ENCODE measurements around the gene ASIP.
"Not testable (repeated sequence)": the region's sequence is repeated elsewhere in the genome, so short reads cannot be mapped to it uniquely, and the experiment has no call there.

ASIP gene

DNA sequence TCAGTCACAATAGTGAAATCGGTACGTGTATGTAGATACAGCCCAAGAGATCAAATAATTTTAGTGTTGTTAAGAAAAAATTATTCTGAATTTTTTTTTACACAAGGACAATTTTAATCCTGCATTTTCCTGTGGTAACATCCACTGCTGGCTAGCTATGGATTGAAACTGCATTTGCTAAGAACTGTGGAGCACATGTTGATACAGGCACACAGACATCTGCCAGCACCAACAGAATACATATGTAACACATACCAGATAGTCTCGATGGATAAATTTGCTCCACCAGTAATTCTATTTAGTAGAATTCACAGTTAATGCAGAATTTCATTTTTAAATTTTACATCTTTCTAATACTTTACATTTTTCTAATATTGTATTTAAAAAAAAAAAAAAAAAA, 2.2 kb downstream of the ASIP start:
- DNase-seq: no peak

DNA sequence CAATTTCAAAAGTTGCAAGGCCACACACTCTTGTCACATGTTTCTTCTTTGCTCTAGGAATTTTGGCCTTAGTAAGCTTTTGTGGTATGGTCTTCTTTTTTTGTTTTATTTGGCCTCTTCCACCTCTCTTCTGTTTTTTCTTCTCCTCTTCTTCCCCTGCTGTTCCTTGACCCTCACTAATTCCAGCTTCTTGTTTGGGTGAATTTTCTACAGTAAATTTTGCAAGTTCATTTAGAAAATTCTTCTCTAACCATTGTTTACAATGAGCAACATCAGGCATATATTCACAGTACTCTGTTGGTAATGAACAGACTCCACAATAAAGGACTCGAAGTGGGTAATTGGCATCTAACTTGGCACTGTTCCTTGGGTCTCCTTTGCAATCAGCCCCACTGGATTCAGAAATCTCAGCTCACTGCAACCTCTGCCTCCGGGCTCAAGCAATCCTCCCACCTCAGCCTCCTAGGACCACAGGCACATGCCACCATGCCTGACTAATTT, 5.0 kb downstream of the ASIP start:
- DNase-seq: no peak

GRCh38 chr20:34249291-34249690, 8.1 kb downstream of the ASIP start:
- no peak for DNase-seq

GRCh38 chr20:34250005-34250404, 8.8 kb downstream of the ASIP start:
- DNase-seq: no peak

- no peak for DNase-seq
Observed at GRCh38 chr20:34251619-34252018, 10.4 kb downstream of the ASIP start.

- not testable (repeated sequence) for DNase-seq
Observed at GRCh38 chr20:34252431-34253086, 11.3 kb downstream of the ASIP start.

DNA sequence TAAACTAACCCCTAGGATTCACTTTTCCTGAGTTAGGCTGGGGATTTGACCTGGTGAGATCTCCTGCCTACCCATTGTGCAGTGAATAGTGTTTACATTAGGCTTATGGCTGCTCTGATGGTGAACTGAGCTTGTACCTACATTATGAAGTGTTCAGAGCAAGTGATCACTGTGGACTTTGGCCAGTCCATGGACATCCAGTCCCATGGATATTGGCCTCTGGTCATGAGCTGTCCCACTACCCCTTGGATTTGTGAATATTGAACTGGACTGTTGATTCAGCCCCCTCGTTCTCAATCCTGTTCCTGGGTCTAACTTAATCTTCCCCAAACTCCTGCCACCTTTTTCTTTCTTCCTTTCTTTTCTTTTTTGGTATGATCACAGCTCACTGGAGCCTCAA, 13.8 kb downstream of the ASIP start:
- DNase-seq: no peak

DNA sequence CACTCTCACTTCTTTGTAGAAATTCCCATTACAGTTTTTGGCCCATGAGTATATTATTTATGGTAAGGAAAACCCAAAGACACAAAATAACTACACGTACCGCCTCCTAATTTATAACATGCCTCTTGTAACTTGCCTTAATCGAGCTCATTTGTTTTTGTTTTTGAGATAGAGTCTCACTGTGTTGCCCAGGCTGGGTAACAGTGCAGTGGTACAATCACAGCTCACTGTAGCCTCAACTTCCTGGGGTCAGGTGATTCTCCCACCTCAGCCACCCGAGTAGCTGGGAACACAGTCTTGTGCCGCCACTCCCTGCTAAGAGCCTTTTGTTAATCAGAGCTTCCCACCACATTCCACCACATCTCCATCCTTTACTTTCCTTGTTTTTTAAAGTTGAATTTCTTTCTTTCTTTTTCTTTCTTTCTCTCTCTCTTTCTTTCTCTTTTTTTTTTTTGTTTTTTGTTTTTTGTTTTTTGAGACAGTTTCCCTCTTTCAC, 15.5 kb downstream of the ASIP start:
- DNase-seq: no peak

DNA sequence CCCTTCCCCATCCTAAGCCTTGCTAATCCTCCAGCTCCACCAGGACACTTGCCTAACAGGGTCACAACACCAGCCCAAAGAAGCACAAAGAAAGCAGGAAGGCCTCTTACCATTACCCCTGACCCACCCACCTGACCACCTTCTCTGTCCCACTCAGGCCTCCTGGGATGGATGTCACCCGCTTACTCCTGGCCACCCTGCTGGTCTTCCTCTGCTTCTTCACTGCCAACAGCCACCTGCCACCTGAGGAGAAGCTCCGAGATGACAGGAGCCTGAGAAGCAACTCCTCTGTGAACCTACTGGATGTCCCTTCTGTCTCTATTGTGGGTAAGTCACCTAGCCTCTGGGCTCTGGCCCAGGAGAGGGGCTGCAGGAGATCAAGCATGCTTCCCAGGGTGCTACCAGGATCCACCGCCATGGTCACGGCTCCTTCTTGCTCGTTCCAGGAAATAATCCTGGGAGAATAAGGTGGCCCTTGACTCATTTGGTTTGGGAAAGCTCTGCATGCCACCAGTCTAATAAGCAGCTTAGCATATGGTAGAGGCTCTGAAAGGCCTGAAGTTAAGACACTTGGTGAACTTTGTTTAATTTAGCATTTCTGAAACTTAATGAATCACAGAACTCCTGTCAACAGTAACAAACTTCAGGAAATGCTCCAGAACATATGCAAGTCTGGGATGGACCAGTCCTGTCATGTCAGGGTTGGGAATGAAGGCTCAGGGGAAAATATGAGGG, 19.2 kb downstream of the ASIP start:
- no peak for DNase-seq

DNA sequence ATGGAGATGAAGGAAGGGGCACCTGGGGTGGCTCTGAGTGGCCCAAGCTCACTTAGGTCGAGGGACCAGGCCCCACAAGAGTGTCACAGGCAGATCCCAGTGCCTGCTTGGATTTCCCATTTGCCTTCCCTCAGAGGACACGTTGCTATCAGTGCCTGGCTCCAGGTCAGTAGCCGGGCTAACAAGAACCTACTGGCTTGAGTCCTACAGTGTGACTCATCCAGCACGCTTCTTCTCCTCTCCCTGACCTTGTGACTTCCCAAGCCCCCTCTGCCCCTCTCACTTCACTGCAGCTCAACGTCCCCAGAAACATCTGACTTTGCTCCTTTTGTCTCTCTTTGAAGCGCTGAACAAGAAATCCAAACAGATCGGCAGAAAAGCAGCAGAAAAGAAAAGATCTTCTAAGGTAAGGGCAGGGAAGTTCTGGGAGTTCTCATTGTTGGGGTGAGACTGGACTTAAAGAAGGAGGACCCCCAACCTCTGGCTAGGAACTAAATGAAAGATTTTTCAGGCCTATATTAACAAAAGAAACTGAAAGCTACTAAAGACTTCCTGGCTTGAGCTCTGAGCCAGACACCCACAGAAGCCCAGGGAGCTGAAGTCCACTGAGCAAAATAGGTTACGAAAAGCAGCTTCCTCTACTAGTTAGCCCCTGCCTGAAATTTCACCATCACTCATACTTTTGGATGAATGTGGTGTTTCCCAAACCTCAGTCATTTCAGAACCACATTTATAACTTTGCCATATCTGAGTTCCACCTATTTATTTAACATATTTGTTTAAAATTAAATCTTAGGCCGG, 21.5 kb downstream of the ASIP start:
- DNase-seq: no peak

GRCh38 chr20:34263468-34263867, 22.2 kb downstream of the ASIP start:
- not testable (repeated sequence) for DNase-seq

DNA sequence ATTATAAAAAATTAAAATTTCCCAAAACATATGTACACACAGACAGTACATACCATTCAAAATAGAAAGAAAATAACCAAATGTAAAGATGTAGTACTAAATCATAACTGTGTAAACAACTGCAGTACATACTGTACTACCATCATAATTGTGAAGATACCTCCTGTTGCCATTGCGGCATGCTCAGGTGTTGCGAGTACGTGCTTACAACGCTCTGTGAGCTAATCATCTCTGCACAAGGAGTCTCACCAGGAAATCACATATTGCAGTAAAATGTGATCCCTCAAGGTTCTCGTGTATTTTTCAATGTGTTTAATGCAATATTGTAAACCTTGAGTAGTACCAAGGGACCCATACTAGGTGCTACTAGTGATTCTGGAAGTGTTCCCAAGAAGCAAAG, 22.9 kb downstream of the ASIP start:
- no peak for DNase-seq

DNA sequence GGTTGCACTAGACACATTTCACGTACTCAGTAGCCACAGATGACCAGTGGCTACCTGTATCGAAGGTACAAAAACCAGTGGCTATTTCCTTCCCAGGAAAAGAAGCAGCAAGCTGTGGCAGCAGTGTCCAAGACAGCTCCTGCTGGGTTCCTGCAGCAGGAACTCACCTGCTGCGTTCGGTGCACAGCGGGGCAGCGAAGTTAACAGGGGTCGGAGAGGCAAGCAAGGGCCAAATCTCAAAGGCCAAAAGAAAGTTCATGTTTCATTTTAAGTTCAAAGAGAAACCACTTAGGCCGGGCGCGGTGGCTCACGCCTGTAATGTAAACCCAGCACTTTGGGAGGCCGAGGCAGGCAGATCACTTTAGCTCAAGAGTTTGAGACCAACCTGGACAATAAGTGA, 26.9 kb downstream of the ASIP start:
- DNase-seq: no peak

DNA sequence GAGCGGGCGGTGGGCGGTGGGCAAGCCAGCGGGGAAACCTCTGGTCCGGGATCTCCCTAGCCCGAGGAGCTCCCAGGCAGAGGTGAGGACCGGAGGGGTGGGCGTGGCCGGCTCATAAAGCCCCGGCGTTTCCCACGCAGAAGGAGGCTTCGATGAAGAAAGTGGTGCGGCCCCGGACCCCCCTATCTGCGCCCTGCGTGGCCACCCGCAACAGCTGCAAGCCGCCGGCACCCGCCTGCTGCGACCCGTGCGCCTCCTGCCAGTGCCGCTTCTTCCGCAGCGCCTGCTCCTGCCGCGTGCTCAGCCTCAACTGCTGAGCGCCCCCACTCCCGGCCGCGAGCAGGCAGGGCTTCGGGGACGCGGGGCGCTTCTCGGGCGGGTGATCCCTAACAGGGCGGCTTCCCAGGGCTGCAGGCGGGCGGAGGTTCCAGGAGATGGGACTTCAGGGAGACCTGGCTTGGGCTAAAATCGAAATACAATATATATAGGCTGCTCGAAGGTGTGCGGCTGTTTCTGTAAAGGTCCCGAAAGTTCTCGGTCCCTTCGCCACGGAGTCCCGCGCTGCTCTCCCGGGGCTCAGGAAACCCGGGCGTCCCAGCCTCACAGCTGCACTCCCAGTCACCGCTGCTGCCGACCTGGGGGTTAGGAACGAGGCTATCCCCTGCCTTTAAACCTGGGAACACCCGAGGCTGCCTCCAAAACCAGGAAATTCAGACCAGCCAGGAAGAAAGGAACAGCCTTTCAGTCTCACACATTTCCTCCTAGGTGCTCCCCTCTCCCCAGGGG, 27.8 kb downstream of the ASIP start:
- DNase-seq: no peak

GRCh38 chr20:34269996-34270627, 28.9 kb downstream of the ASIP start:
- no peak for DNase-seq

DNA sequence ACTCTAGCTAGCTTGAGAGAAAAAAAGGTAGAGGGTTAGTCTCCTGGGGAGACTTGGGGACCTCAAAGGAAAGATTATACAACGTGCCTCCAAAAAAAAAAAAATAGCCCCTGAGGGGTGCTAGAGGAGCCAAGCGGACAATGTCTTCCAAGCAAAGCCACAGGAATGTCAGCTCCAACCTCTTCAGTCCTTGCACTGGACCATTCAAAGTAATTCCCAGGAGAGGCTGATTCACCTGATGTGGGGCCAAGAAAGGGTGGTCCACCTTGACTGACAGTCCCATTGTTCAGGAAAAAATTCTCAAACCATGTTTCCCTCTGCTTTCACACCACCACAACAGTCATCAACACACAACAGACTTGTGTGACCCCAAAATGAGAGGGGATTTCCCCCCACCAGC, 30.7 kb downstream of the ASIP start:
- DNase-seq: no peak

DNA sequence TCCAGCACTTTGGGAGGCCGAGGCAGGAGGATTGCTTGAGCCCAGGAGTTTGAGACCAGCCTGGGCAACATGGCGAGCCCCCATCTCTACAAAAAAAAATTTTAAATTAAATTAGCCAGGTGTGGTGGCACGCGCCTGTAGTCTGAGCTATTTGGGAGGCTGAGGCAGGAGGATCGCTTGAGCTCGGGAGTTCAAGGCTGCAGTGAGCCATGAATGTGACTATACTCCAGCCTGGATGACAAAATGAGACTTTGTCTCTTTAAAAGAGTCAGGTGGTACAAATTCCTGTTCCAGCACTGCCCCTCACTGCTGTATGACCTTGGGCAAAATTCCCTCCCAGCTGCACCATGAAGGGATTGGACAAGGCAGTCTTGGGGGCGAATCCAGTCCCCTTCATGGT, 33.5 kb downstream of the ASIP start:
- DNase-seq: no peak

DNA sequence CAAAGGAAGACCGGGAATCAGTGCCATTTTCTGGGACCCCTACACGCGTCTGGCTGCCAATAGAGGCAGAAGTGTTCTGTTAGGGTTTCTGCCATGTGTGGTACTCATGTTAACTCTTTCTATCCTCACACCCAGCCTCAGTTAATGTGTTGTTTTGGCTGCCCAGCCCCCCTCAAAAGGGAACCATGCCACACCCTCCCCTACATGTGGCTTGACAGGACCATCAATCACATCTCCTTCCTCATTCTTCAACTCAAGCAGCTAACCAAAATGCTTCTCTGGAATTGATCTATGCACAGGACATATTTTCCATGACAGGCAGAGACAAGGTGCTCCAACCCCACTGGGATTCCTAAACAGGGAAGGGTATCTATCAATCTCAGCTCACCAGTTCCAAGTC, 40.0 kb downstream of the ASIP start:
- DNase-seq: no peak

GRCh38 chr20:34282041-34282440, 40.8 kb downstream of the ASIP start:
- no peak for DNase-seq

- no peak for DNase-seq
Observed at GRCh38 chr20:34283844-34284243, 42.6 kb downstream of the ASIP start.

DNA sequence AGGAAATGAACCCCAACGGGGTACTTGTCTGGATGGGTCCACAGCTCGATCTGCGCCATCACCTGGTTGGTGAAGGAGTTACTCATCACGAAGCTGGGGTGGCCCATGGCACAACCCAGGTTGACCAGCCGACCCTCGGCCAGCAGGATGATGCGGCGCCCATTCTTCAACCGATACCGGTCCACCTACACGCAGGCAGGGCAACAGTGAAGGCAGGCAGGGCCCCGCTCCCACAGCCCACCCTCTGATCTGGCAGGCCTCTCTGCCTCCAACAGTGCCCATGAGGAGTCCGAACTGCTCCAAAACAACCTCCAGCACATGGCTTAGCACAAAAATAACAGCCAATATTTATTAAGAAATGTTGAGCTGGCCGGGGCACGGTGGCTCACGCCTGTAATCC, 44.2 kb downstream of the ASIP start:
- DNase-seq: no peak

DNA sequence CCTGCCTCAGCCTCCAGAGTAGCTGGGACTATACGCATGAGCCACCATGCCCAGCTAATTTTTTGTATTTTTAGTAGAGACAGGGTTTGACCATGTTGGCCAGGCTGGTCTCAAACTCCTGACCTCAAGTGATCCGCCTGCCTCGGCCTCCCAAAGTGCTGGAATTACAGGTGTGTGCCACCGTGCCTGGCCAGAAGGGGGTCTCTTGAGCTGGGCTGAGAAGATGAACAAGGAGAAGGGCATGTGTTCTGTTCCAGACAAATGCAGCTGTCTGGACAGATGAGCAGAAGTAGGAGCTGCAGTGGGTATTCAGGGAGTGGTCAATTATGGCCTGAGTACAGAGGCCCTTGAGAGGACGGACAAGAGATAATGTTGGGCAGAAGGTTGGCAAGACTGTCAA, 46.3 kb downstream of the ASIP start:
- not testable (repeated sequence) for DNase-seq

Data from cerebellar nuclear complex (tissue), 1 donor.